DMS79 (cell line): Measurements from ENCODE around the gene CACNA2D2.

ENCODE experiments used
- DNase-seq: peaks from one replicate; lab custom pipeline; 2025; lab: John Stamatoyannopoulos, UW

CACNA2D2 gene

DNA sequence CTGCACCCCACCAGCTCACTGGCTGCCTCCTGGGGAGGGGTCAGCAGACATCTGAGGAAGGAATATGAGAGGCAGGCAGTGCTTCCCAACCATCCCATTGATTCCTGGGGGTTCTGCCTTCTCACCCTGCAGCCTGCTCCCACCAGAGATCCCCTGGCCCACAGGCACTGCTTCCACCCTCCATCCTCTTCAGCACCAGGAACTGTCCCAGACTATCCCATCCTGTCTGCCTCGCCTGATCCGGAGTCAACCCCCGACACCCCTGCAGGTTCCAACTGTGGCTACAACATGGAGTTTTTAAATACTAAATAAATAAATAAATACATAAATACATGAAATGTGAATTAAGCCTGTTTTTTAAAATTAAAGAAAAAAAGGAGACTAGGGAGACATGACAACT, 43.6 kb downstream of the CACNA2D2 start:
- DNase-seq = no peak

DNA sequence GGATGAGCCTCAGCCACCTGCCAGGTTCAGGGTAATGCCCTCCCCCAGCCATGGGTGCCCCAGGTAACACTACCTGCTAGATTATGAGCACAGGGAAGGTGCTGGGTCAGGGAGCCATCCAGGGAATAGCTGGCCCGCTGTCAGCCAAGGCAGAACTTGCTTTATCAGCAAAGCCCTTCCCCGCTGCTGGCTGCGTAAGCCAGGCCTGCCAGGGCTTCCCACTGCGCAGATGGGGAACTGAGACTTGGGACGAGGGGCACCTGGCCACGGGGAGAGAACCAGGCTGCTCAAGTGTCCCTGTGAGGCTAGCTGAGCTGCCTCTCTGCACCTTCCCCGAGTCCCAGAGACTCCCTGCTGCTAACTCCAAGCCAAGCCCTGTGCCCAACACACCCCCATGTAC, 45.4 kb downstream of the CACNA2D2 start:
- DNase-seq = no peak

DNA sequence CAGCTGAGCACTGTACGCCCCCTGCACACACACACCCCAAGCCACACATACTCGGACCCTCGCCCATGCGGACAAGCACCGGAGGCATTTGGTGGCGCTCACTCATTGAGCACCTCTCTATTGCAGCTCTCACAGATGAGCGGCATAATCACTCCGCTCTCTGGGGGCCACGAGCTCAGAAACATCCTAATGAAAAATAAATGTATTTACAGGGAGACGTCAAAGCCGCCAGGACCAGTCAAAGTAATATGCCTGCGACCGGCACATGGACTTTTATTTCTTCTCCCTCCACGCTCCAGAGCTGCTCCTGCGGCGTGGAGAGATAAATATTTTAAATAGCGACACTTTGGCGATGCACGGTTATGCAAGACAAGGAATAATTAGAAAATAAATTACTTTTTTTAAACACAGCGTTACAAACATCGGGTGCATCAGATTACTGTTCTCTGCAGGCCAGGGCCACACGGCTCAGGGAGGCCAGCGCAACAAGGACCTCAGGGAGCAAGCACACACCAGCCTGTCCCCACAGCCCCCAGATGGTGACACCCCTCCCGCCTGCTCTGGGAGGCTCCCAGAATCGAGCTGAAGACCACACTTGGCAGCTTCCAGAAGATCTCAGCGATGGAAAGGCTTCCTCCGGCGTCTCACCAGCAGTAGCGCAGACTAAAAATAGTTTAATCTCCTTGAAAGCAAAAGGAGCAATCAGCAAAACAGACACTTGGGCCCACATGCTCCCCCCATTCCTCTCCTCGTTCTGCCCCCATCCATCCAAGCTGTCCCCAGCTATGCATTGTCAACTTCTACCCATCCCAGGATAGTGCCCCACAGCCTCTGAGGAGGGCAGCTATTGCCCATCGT, 48.0 kb downstream of the CACNA2D2 start:
- DNase-seq = no peak

- no peak for DNase-seq
These were observed 48.9 kb downstream of the CACNA2D2 start for GRCh38 chr3:50454481-50455070.

DNA sequence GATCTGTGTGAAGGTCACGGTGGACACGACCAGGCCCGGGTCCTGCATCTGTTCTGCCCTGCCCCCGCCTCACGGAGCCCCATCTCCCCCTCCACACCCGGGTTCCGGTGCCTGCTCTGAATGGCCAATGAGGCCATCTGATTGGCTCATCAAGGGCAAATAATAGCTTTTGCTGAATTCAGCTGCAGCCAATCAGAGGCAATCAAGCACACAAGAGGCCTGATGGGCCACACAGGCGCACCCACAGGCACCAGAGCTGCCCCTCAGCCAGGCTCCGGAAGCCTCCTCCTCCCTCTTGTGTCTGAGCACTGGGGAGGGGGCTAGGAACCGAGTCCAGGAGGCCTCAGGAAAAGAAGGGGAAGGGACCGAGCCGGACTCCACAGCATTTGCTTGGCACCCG, 49.5 kb downstream of the CACNA2D2 start:
- DNase-seq = no peak

DNA sequence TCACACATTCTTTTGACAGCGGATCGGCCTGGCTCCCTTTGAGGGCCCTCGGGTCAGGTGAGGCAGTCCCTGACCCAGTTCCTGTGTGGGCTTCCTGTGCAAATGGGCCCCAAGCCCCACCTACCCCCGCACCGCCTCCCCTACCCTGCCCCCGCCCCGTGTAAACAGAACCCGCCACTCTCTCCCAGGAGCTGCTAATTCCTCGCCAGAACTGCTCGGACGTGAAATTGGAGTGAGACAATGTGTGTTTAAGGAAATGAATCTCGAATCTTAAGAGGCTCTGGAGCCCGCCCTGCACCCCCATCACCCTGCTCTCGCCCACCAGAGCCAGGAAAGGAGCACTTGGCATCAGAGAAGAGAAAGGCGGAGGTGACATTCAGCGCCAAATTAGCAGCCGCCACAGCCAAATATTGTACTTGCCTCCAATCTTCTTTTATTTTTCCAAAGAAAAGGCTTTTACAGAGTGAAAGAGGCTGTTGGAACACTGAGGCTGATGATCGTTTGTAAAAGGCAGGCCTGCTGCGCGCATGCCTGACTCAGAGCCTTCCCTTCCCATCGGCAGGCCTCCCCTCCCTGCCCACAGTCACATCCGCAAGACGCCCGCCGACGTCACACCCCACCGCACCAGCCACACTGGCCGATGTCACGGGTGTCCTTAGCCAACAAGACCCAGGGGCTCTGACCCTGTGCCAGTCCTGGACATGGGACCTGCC, 53.1 kb downstream of the CACNA2D2 start:
- DNase-seq = peak; percentile 58

DNA sequence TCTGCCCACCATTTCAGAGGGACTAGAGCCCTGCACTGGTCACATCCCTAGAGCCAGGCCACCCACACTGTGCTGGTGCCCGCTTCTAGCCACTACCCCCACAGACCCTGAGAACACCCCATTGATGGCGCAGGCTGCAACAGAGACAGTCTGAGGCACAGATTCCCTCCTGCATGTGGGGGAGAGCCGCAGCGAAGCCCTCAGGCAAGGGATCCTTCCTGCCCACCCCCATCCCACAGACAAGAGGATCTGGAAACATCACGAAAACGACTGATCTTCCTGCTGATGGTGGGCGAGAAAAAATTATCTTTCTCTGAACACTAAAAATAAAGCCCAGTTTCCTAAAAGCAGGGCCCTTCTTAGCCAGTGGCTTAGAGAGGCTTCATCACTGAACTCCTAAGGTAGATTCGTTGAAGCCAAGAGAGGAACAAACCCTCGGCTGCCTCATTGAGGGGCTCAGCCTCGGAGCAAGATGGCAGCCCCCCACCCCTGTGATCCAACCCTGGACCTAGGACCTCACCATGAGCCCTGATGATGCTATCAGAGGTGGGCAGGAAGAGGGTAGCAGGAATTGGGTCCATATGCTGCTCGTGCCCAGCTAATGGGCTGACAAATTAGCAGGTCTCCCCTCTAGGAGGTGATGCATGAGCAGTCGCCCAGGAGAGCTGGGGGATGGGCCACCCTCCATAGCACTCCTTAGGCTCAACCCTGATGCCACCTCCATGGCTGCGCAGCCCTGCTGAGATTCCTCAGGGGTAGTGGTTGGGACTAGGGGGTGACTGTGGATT, 54.5 kb downstream of the CACNA2D2 start:
- no peak for DNase-seq

DNA sequence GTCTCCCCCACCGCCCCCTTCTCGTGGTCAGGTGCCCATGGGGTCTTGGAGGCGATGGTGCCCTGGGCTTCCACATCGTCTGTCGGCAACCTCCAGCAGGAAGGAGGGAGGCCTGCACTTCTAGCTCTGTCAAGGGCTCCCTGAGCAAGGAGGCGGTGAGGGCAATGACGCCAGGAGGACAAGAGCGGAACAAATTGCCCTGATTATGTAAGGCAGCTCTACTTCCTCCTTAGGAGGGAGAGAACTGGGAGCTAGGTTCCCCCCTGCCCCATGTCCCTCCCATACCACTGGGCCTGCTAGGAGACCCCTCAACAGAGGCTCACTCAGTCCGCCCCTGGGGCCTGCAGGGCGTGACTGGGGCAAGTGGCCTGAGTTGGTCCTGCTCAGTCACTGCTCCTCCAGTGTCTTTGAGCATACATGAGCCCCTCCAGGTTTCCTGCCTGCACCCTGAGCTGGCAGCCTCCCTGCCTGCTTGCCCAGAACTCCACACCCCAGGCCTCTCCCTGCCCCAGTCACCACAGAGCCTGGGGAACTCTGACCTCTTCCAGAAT, 56.1 kb downstream of the CACNA2D2 start:
- DNase-seq = peak; percentile 25

GRCh38 chr3:50445919-50446318, 57.5 kb downstream of the CACNA2D2 start:
- peak; percentile 75 for DNase-seq

DNA sequence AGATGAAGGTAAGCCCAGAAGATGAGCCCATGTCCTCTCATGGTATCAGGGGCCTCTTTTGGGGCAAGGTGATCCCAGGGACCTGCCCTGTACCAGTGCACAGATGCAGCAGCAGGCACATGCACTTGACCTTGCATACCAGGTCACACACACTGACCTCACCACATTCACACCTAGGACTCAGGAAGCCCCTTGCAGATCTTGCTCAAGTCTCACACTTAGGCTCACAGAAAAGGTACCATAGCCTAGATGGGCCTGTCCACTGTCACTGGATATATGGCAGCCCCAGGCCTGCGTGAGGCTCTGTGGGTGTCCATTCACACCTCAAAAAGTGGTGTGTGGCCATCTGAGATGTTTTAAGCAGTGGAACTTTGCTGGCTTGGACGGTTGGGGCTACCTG, 58.7 kb downstream of the CACNA2D2 start:
- no peak for DNase-seq

- DNase-seq = no peak
These were observed 59.2 kb downstream of the CACNA2D2 start for GRCh38 chr3:50444213-50444612.

DNA sequence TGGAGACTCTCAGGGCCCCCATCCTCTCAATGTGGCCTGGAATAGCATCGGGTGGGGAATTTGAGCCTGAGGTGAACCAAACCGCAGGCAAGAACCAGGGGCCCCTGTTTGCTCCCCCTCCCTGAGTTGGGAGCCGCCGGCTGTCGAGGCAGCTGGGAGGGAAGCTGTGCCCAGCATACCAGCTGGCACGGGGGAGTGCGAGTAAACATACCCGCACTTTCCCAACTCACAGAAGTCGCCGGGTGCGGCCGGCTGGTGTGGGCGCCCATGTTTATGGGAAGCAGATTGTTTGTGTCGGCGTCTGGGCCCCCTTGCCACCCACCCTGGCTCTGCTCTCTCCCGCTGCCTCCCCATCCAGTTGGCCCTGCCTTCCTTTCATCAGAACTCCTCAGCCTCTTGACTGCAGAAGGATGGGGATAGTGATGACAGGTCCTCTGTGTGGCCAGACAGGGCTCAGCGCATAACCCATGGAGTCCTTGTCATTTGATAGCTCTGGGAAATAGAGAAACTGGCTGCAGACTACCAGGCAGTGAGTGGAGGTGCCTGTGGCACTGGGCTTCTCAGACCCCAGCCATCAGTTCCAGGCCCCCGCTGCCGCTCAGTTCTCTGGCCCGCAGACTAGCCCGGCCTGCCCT, 60.4 kb downstream of the CACNA2D2 start:
- peak; percentile 16 for DNase-seq

DNA sequence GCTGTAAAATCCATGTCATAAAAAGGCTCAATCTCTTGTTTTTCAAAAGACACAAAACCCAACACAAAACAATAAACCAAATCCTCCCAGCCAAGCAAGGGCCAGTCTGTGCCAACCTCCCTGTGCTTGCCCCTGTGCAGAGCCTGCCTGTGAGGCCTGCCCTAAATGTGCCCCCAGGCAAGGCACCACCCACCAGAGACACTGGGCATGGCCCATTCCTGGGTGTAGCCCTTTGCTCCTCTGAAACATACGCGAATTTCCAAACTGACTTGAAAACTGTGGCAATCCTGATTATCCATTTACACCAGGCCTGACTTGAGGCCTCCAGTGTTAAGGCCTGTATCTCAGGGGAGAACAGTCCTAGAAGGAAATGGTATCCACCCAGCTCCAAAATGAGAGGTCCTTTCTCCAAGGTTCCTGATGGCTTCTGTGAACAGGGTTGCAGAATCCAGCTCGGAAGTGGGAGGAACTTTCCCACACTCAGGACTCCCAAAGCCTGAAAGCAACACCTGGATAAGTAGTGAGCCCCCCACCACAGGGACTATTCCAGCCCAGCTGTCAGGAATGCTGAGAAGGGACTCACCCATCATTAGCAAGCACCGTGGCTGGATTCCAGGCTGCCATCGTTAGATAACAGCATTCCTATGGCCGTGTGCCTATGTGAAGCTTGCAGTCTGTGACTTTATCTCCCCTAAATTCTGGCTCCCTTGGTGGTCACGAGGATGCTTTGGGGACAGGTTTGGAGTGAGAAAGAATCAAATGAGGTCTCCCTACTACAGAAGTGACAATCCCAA, 61.8 kb downstream of the CACNA2D2 start:
- DNase-seq = no peak

DNA sequence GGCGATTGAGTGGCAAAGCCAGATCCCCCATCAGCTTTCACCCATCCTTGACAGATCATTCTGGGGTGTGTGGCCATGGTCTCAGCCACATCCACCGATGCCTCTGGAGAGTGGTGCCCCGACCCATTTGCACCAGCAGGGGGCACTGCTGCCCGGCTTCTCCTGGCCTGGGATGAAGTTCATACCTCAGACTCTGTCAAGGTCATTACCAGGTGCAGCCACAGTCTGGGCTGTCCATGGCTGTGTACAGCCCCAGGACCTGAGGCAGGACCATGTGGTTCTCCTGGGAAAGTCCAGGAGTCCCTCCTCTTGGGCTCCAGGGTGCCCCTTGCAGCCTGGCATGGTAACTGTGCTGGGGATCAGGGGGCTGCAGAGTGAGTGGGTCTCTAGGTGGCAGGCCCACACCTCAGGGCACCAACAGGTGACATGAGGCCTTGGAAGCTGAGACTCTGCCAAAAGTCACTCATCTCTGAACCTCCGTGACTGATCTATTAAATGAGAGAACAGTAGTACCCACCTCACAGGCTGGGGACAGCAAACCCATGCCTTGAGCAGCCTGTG, 67.2 kb downstream of the CACNA2D2 start:
- peak; percentile 13 for DNase-seq

- no peak for DNase-seq
These were observed 67.9 kb downstream of the CACNA2D2 start for GRCh38 chr3:50435371-50436113.

DNA sequence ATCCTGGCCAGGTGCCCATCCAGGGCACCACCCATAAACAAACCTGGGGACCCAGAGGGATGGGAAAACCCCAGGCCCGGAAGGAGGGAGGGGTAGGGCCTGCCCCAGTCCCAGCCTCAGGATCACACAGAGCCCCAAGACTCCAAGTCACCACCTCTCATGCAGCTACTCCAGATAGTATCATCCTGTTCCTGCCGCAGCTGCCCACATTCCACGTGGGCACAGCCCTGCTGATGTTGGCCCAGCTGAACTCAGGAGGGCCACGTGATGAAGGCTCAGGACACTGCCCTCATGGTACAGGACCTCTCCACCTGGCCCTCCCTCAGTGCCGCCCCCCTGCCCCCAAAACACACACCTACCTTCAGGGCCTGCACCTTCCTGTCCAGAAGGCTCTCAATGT, 69.5 kb downstream of the CACNA2D2 start:
- no peak for DNase-seq

DNA sequence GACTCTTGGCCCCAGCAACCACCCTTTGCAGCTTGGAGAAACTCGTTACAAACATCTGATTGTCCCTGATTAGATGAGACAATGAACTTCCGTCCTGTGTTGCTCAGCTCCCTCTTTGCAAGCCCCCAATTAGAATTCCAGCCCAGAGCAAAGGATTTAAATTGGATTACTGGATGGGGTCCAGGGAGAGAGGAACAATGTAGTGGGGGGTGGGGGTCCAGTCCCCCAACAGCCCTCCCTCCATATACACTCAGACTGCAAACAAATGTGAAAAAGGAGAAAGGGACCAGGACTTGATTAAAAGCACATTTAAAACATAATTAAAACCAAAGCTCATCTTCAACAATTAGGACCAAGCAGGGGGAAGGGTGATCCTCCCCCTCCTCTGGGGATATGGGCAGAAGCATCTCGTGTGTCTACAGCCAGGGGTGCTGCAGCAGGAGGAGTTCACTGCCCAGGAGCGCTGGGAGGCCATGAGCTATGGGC, 72.4 kb downstream of the CACNA2D2 start:
- DNase-seq = no peak

- DNase-seq = no peak
These were observed 73.2 kb downstream of the CACNA2D2 start for GRCh38 chr3:50430191-50430590.

GRCh38 chr3:50428007-50428633, 75.3 kb downstream of the CACNA2D2 start:
- no peak for DNase-seq
